AG09319 (cell line): ENCODE measurements around the gene NAA20.

Experiments
- DNase-seq: peaks from one replicate; pipeline ENCODE4 v3.0.0-alpha.2; 2010; ENCODE audit warnings: low read depth; ENCODE audit errors: extremely low read depth
- CTCF ChIP-seq: IDR thresholded peaks from 2 replicates; pipeline ENCODE4 v1.5.1; 2011; ENCODE audit warnings: low read depth, mild to moderate bottlenecking, inconsistent platforms, low read length, moderate library complexity

The NAA20 gene

GRCh38 chr20:19970256-19970765 is 46.9 kb upstream of the NAA20 start:
- no peak for DNase-seq
- TF ChIP-seq CTCF: no peak

GRCh38 chr20:19971116-19971515 is 46.0 kb upstream of the NAA20 start:
- no peak for DNase-seq
- no peak for TF ChIP-seq CTCF

GRCh38 chr20:19973961-19974629 is 43.1 kb upstream of the NAA20 start:
- peak; percentile 79 for DNase-seq
- no peak for TF ChIP-seq CTCF

- TF ChIP-seq CTCF: no peak
- DNase-seq: peak; percentile 94
Observed at GRCh38 chr20:19974630-19975435, 42.3 kb upstream of the NAA20 start.

GRCh38 chr20:19975436-19975799 is 41.7 kb upstream of the NAA20 start:
- TF ChIP-seq CTCF: no peak
- DNase-seq: no peak

- DNase-seq: no peak
- TF ChIP-seq CTCF: no peak
Observed at GRCh38 chr20:19975901-19976300, 41.3 kb upstream of the NAA20 start.
